ENCODE results near the gene STARD10. TPM values are rescaled to one million over a fixed set of nuclear protein-coding genes. Genes with fewer than 3 reads are reported as not detected.

Gene STARD10
- total RNA-seq, 1 donor from 2014 or later: 170 TPM

DNA sequence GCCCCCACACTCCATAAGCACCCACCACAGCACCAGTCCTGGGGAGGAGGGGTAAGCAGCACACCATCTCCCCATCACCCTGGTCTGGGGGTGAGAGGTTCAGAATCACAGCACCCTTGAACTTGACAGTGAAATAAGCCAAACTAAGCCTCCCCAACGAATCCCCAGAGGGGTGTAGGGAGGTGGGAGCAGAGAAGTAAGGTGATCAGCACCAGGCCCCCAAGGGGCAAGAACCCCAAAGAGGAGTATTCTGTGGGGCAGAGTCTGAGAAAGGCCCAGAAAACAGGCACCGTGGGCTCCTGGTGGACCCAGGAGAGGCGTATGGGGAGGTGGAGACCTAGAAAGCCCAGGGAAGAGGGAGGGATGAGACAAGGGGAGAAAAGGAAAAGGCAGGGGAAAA lies 72.6 kb downstream of the STARD10 start:
- TF ChIP-seq, protein P1, sequence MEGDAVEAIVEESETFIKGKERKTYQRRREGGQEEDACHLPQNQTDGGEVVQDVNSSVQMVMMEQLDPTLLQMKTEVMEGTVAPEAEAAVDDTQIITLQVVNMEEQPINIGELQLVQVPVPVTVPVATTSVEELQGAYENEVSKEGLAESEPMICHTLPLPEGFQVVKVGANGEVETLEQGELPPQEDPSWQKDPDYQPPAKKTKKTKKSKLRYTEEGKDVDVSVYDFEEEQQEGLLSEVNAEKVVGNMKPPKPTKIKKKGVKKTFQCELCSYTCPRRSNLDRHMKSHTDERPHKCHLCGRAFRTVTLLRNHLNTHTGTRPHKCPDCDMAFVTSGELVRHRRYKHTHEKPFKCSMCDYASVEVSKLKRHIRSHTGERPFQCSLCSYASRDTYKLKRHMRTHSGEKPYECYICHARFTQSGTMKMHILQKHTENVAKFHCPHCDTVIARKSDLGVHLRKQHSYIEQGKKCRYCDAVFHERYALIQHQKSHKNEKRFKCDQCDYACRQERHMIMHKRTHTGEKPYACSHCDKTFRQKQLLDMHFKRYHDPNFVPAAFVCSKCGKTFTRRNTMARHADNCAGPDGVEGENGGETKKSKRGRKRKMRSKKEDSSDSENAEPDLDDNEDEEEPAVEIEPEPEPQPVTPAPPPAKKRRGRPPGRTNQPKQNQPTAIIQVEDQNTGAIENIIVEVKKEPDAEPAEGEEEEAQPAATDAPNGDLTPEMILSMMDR (conservative IDR thresholded peaks at IDR 0.05): no peak
- Mint-ChIP-seq H3K27me3 (no peaks in the 10 kb centered on the region), H3K9me3 (no peaks in the 10 kb centered on the region), H3K4me1 (ENCODE audit: unreplicated experiment) (peaks cover 53% of the 10 kb centered on the region), H3K36me3 (no peaks in the 10 kb centered on the region), H3K4me3 (peak overlapping the region; percentile 89), H3K27ac (peak overlapping the region; percentile 97)
- no peak for DNase-seq (ENCODE audit: extremely low spot score, unreplicated experiment)

- H3K4me1 Mint-ChIP-seq (ENCODE audit: unreplicated experiment): peaks cover 55% of the 10 kb centered on the region
- H3K4me3 Mint-ChIP-seq: peak overlapping the region; percentile 89
Measured at GRCh38 chr11:72720784-72721183, 73.1 kb downstream of the STARD10 start.

DNA sequence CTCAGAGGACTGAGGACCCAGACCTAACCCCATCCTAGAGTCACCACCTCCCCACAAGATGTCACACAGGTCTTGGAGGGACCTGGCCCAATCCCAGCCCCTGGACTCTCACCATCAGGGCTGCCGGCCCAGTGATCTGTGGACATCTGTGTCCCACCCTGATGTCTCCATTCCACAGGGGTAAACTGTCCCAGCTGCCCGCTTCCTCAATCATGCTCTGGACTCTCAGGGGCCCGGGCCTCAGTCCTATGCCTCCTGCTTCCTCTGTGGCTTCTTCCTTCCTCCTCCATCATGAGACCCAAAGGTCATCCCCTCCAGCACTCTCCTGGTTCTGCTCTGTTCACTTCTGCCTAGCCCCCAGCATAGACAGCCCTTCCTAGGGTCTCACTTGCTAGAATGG lies 73.8 kb downstream of the STARD10 start:
- Mint-ChIP-seq H3K4me3 (peak overlapping the region; percentile 89), H3K27ac (peak overlapping the region; percentile 66), H3K9me3 (no peaks in the 10 kb centered on the region), H3K27me3 (no peaks in the 10 kb centered on the region), H3K36me3 (no peaks in the 10 kb centered on the region), H3K4me1 (ENCODE audit: unreplicated experiment) (peaks cover 48% of the 10 kb centered on the region)
- DNase-seq (ENCODE audit: extremely low spot score, unreplicated experiment): no peak
- TF ChIP-seq, protein P1 (conservative IDR thresholded peaks at IDR 0.05): no peak

More at GRCh38 chr11:72720784-72721183, 73.1 kb downstream of the STARD10 start:
- no peak for DNase-seq (ENCODE audit: extremely low spot score, unreplicated experiment)
- TF ChIP-seq, protein P1 (conservative IDR thresholded peaks at IDR 0.05): no peak
- peak overlapping the region; percentile 97 for H3K27ac Mint-ChIP-seq
- no peaks in the 10 kb centered on the region for H3K36me3 Mint-ChIP-seq
- no peaks in the 10 kb centered on the region for H3K27me3 Mint-ChIP-seq
- no peaks in the 10 kb centered on the region for H3K9me3 Mint-ChIP-seq

GRCh38 chr11:72719551-72719950 lies 74.3 kb downstream of the STARD10 start:
- no peaks in the 10 kb centered on the region for H3K9me3 Mint-ChIP-seq
- no peaks in the 10 kb centered on the region for H3K27me3 Mint-ChIP-seq
- H3K4me3 Mint-ChIP-seq: peak overlapping the region; percentile 89
- TF ChIP-seq, protein P1 (conservative IDR thresholded peaks at IDR 0.05): no peak
- H3K36me3 Mint-ChIP-seq: no peaks in the 10 kb centered on the region
- peaks cover 50% of the 10 kb centered on the region for H3K4me1 Mint-ChIP-seq (ENCODE audit: unreplicated experiment)
- no peak for DNase-seq (ENCODE audit: extremely low spot score, unreplicated experiment)
- H3K27ac Mint-ChIP-seq: peak overlapping the region; percentile 66

- H3K27ac Mint-ChIP-seq: no peak overlapping the region
- no peaks in the 10 kb centered on the region for H3K36me3 Mint-ChIP-seq
- H3K27me3 Mint-ChIP-seq: no peaks in the 10 kb centered on the region
- TF ChIP-seq, protein P1 (conservative IDR thresholded peaks at IDR 0.05): no peak
- no peak for DNase-seq (ENCODE audit: extremely low spot score, unreplicated experiment)
- peaks cover 54% of the 10 kb centered on the region for H3K4me1 Mint-ChIP-seq (ENCODE audit: unreplicated experiment)
- H3K4me3 Mint-ChIP-seq: no peak overlapping the region
- no peaks in the 10 kb centered on the region for H3K9me3 Mint-ChIP-seq
Measured at GRCh38 chr11:72719144-72719543, 74.7 kb downstream of the STARD10 start.

- Mint-ChIP-seq H3K27me3 (no peaks in the 10 kb centered on the region), H3K36me3 (no peaks in the 10 kb centered on the region), H3K4me3 (no peak overlapping the region), H3K9me3 (no peaks in the 10 kb centered on the region), H3K4me1 (ENCODE audit: unreplicated experiment) (peaks cover 54% of the 10 kb centered on the region), H3K27ac (no peak overlapping the region)
- TF ChIP-seq, protein P1 (conservative IDR thresholded peaks at IDR 0.05): no peak
- no peak for DNase-seq (ENCODE audit: extremely low spot score, unreplicated experiment)
Measured at GRCh38 chr11:72718101-72718501, 75.7 kb downstream of the STARD10 start.
